Liver (tissue), 9 donors: Measurements from ENCODE around the gene RASA3. TPM values are rescaled to one million over a fixed set of nuclear protein-coding genes. Genes with fewer than 3 reads are reported as not detected.

Source experiments
- DNase-seq: peaks from one replicate; pipeline ENCODE4 v3.0.0-alpha.2; 2017; ENCODE audit warnings: low spot score
- H3K27ac ChIP-seq, 2 donors: one replicate each; pipeline ENCODE4 v1.7.0; 2013; ENCODE audit warnings: inconsistent platforms in 2 of 2, low read length in 2 of 2, control low read depth in 1 of 2, low read depth in 1 of 2, mild to moderate bottlenecking in 1 of 2
- H3K27me3 ChIP-seq, 4 donors: one replicate each; pipeline versions ENCODE4 v1.6.1 to v1.7.0; 2013; ENCODE audit warnings: low read length in 3 of 4, inconsistent platforms in 1 of 4, mild to moderate bottlenecking in 1 of 4, moderate library complexity in 1 of 4; ENCODE audit not compliant: control insufficient read depth in 4 of 4, insufficient read depth in 4 of 4
- H3K36me3 ChIP-seq, 4 donors: one replicate each; pipeline versions ENCODE4 v1.6.1 to v1.7.0; 2013; ENCODE audit warnings: low read length in 3 of 4, mild to moderate bottlenecking in 3 of 4, low read depth in 1 of 4, moderate library complexity in 1 of 4; ENCODE audit not compliant: control insufficient read depth in 4 of 4, insufficient read depth in 3 of 4
- H3K4me1 ChIP-seq, 4 donors: one replicate each; pipeline versions ENCODE4 v1.6.1 to v1.7.0; 2013; ENCODE audit warnings: low read length in 3 of 4, mild to moderate bottlenecking in 3 of 4, moderate library complexity in 1 of 4; ENCODE audit not compliant: control insufficient read depth in 4 of 4, insufficient read depth in 4 of 4
- H3K4me3 ChIP-seq, 3 donors: one replicate each; pipeline versions ENCODE4 v1.6.1 to v1.7.0; 2013; ENCODE audit warnings: low read length in 3 of 3, control low read depth in 1 of 3, low read depth in 1 of 3, mild to moderate bottlenecking in 1 of 3
- H3K9ac ChIP-seq, 2 donors: one replicate each; pipeline ENCODE4 v1.7.0; 2013; ENCODE audit warnings: low read length in 2 of 2, mild to moderate bottlenecking in 2 of 2, moderate library complexity in 2 of 2, control low read depth in 1 of 2, low read depth in 1 of 2
- H3K9me3 ChIP-seq, 4 donors: one replicate each; pipeline versions ENCODE4 v1.6.1 to v1.7.0; 2013; ENCODE audit warnings: low read length in 3 of 4; ENCODE audit not compliant: control insufficient read depth in 4 of 4
- CTCF ChIP-seq: fragments of 150-350 bp; IDR thresholded peaks from 2 replicates; pipeline ENCODE4 v1.5.1; 2017; ENCODE audit warnings: improper control_type of control experiment, low read depth, low read length; ENCODE audit not compliant: missing input control
- FOXA1 ChIP-seq: IDR thresholded peaks from 2 replicates; pipeline ENCODE4 v1.6.1; 2016; ENCODE audit warnings: antibody characterized with exemption
- FOXA2 ChIP-seq: IDR thresholded peaks from 2 replicates; pipeline ENCODE4 v1.6.1; 2016; ENCODE audit warnings: antibody characterized with exemption
- GABPA ChIP-seq, 2 donors: IDR thresholded peaks in 1 of 2; conservative IDR thresholded peaks in 1 of 2; 2 replicates each; pipeline ENCODE4 v1.6.1; 2016; ENCODE audit warnings: antibody characterized with exemption in 2 of 2, mild to moderate bottlenecking in 1 of 2, moderate library complexity in 1 of 2
- HNF4A ChIP-seq, 2 donors: conservative IDR thresholded peaks; 2 replicates each; pipeline ENCODE4 v1.6.1; 2016; ENCODE audit warnings: antibody characterized with exemption in 2 of 2, mild to moderate bottlenecking in 2 of 2
- NR2F2 ChIP-seq: IDR thresholded peaks from 2 replicates; pipeline ENCODE4 v1.6.1; 2016; ENCODE audit warnings: antibody characterized with exemption
- RAD21 ChIP-seq, 2 donors: IDR thresholded peaks; 2 replicates each; pipeline ENCODE4 v1.6.1; 2016; ENCODE audit warnings: antibody characterized with exemption in 2 of 2, mild to moderate bottlenecking in 2 of 2
- REST ChIP-seq: IDR thresholded peaks from 2 replicates; pipeline ENCODE4 v1.6.1; 2016; ENCODE audit warnings: antibody characterized with exemption, mild to moderate bottlenecking
- RXRA ChIP-seq, 2 donors: IDR thresholded peaks; 2 replicates each; pipeline ENCODE4 v1.6.1; 2017 to 2018; ENCODE audit warnings: antibody characterized with exemption in 2 of 2, mild to moderate bottlenecking in 1 of 2
- SP1 ChIP-seq: IDR thresholded peaks from 2 replicates; pipeline ENCODE4 v1.6.1; 2018; ENCODE audit warnings: antibody characterized with exemption, mild to moderate bottlenecking
- TAF1 ChIP-seq: conservative IDR thresholded peaks from 2 replicates; pipeline ENCODE4 v1.6.1; 2016; ENCODE audit warnings: antibody characterized with exemption, mild to moderate bottlenecking
- YY1 ChIP-seq: IDR thresholded peaks from 2 replicates; pipeline ENCODE4 v1.6.1; 2016; ENCODE audit warnings: antibody characterized with exemption, mild to moderate bottlenecking
- WGBS: extraction: QIAGEN DNeasy Blood & Tissue Kit; methylation state at CpG from one replicate; pipeline ENCODE4 v1.1.7; 2013; 5-methylcytosine and 5-hydroxymethylcytosine counted together
- polyA plus RNA-seq, 2 donors: library from polyadenylated mRNA; stranded (reverse) in 1 of 2; unstranded in 1 of 2; fragments of 200-250 nt in 1 of 2; fragments of >200 nt in 1 of 2; fragmentation: Nextera tagmentation in 1 of 2; extraction: Ambion mirVana in 1 of 2; gene quantifications; one replicate each; pipeline versions ENCODE4 v1.2.1 to v1.2.3, GENCODE V29; 2013 to 2015
- total RNA-seq, 2 donors: library from RNA; depleted of rRNA; stranded (reverse); fragments of >200 nt; gene quantifications; one replicate each; pipeline ENCODE4 v1.2.3, GENCODE V29; 2014
- TF ChIP-seq, protein P1 (sequence below): IDR thresholded peaks from 2 replicates; pipeline ENCODE4 v1.6.1; 2016; ENCODE audit warnings: antibody characterized with exemption
- TF ChIP-seq, protein P2 (sequence below): IDR thresholded peaks from 2 replicates; pipeline ENCODE4 v1.6.1; 2016; ENCODE audit warnings: antibody characterized with exemption
- TF ChIP-seq, protein P3 (sequence below): IDR thresholded peaks from 2 replicates; pipeline ENCODE4 v1.6.1; 2016; ENCODE audit warnings: antibody characterized with exemption
- donor health status: healthy.
- donor health status: healthy.
- donor health status: healthy.
- donor health status: healthy.
- donor health status: healthy.

Gene RASA3
- total and polyA plus RNA-seq, 4 donors = 0.64 to 5.9 (median 3.8) TPM

DNA sequence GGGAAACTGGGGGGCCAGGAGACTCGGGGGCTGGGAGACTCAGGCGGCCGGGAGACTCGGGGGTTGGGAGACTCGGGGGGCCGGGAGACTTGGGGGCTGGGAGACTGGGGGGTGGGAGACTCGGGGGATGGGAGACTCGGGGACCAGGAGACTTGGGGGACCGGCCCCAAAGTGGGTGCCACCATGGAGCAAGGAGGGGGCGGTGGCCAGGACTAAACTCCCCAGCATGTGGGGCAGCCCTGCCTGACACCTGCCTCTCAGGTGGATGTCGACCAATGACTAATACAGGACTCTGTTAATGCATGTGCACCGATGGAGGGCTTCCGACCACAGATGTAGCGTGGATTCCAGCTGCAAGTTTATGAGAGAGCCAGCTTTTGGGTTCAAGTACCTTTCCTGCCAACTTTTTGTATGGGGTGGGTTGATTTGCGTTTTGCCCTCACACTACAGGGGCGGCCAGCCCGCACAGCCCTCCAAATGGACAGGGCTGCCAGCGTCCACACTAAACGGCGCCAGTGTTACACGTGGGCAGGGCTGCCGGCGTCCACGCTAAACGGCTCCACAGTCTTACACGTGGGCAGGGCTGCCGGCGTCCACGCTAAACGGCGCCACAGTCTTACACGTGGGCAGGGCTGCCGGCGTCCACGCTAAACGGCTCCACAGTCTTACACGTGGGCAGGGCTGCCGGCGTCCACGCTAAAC lies 62.2 kb downstream of the RASA3 start:
- H3K9ac ChIP-seq = no peak overlapping the region
- H3K4me3 ChIP-seq = no peak overlapping the region
- 94% methylated on average over 40 of the region's 40 CpGs for WGBS
- DNase-seq = no peak
- no peaks in the 10 kb centered on the region for H3K27me3 ChIP-seq
- H3K27ac ChIP-seq = no peak overlapping the region
- no peak for TF ChIP-seq SP1
- TF ChIP-seq NR2F2 = no peak
- TF ChIP-seq FOXA2 = no peak
- TF ChIP-seq, protein P1, sequence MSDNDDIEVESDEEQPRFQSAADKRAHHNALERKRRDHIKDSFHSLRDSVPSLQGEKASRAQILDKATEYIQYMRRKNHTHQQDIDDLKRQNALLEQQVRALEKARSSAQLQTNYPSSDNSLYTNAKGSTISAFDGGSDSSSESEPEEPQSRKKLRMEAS = no peak
- H3K9me3 ChIP-seq = no peaks in the 10 kb centered on the region
- H3K36me3 ChIP-seq = no peaks in the 10 kb centered on the region
- peaks cover 0 to 3% (median 0%) of the 10 kb centered on the region in 4 donors for H3K4me1 ChIP-seq

DNA sequence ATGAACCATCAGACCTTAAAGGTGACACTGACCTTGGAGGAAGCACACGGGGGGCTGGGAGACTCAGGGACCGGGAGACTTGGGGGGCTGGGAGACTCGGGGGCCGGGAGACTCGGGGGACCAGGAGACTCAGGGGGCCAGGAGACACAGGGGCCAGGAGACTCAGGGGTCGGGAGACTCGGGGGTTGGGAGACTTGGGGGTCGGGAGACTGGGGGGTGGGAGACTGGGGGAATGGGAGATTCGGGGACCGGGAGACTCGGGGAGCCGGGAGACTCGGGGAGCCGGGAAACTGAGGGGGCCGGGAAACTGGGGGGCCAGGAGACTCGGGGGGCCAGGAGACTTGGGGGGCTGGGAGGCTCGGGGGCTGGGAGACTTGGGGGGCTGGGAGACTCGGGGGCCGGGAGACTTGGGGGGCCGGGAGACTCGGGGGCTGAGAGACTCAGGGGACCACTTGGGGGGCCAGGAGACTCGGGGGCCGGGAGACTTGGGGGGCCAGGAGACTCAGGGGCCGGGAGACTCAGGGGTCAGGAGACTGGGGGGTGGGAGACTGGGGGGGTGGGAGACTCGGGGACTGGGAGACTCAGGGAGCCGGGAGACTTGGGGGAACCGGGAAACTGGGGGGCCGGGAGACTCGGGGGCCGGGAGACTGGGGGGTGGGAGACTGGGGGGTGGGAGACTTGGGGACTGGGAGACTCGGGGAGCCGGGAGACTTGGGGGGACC lies 62.9 kb downstream of the RASA3 start:
- no peak for DNase-seq
- TF ChIP-seq FOXA2 (no peak), REST (no peak), RAD21 (IDR thresholded peaks at IDR 0.05) (no peak), CTCF (no peak), FOXA1 (no peak), HNF4A (conservative IDR thresholded peaks at IDR 0.05) (no peak), RXRA (IDR thresholded peaks at IDR 0.05) (no peak), GABPA (IDR thresholded peaks at IDR 0.05 in 1 of 2, conservative IDR thresholded peaks at IDR 0.05 in 1 of 2) (no peak), TAF1 (no peak), YY1 (no peak)
- TF ChIP-seq, protein P2, sequence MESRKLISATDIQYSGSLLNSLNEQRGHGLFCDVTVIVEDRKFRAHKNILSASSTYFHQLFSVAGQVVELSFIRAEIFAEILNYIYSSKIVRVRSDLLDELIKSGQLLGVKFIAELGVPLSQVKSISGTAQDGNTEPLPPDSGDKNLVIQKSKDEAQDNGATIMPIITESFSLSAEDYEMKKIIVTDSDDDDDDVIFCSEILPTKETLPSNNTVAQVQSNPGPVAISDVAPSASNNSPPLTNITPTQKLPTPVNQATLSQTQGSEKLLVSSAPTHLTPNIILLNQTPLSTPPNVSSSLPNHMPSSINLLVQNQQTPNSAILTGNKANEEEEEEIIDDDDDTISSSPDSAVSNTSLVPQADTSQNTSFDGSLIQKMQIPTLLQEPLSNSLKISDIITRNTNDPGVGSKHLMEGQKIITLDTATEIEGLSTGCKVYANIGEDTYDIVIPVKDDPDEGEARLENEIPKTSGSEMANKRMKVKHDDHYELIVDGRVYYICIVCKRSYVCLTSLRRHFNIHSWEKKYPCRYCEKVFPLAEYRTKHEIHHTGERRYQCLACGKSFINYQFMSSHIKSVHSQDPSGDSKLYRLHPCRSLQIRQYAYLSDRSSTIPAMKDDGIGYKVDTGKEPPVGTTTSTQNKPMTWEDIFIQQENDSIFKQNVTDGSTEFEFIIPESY = no peak
- TF ChIP-seq, protein P1 = no peak
- TF ChIP-seq, protein P3, sequence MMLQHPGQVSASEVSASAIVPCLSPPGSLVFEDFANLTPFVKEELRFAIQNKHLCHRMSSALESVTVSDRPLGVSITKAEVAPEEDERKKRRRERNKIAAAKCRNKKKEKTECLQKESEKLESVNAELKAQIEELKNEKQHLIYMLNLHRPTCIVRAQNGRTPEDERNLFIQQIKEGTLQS = no peak

More for the DNA sequence above, 62.9 kb downstream of the RASA3 start:
- WGBS = 81% methylated on average over 30 of the region's 32 CpGs
- H3K9ac ChIP-seq = no peak overlapping the region
- peak overlapping the region in 1 of 2 donors; percentile 67 for H3K27ac ChIP-seq
- H3K27me3 ChIP-seq = no peaks in the 10 kb centered on the region
- H3K4me1 ChIP-seq = peaks cover 0 to 3% (median 1%) of the 10 kb centered on the region in 4 donors
- H3K9me3 ChIP-seq = no peaks in the 10 kb centered on the region
- H3K4me3 ChIP-seq = no peak overlapping the region
- H3K36me3 ChIP-seq = no peaks in the 10 kb centered on the region
